Neutrophil (primary cell): Measurements from ENCODE around the gene MBOAT2.

Experiments used
- H3K27ac ChIP-seq: fragments of 200-600 bp; sonication (generic); 2 replicates; pipeline ENCODE4 v1.5.1; 2016; ENCODE audit warnings: mild to moderate bottlenecking, moderate library complexity
- H3K27me3 ChIP-seq: fragments of 200-600 bp; sonication (generic); 2 replicates; pipeline ENCODE4 v1.6.0; 2016; ENCODE audit warnings: mild to moderate bottlenecking
- H3K36me3 ChIP-seq: fragments of 200-600 bp; sonication (generic); 2 replicates; pipeline ENCODE4 v1.5.1; 2017
- H3K4me1 ChIP-seq, 2 experiments: fragments of 200-600 bp in 1 of 2; sonication (generic) in 1 of 2; 1 replicate in 1 of 2; 2 replicates in 1 of 2; pipeline versions ENCODE4 v1.5.1 to v1.6.1; 2013 to 2016; ENCODE audit warnings: low read depth in 1 of 2, low read length in 1 of 2, mild to moderate bottlenecking in 1 of 2, moderate library complexity in 1 of 2; ENCODE audit not compliant: control insufficient read depth in 1 of 2, insufficient read depth in 1 of 2
- H3K4me3 ChIP-seq, 2 experiments: fragments of 200-600 bp in 1 of 2; sonication (generic) in 1 of 2; 1 replicate in 1 of 2; 2 replicates in 1 of 2; pipeline ENCODE4 v1.5.1; 2013 to 2016; ENCODE audit warnings: low read depth in 1 of 2, low read length in 1 of 2, mild to moderate bottlenecking in 1 of 2, moderate library complexity in 1 of 2
- H3K9me3 ChIP-seq: fragments of 200-600 bp; sonication (generic); 2 replicates; pipeline ENCODE4 v1.5.1; 2016
- TF ChIP-seq, protein P1 (sequence below): fragments of 200-600 bp; sonication (generic); IDR thresholded peaks from 2 replicates; pipeline ENCODE4 v1.5.1; 2016; ENCODE audit warnings: antibody characterized with exemption

Gene MBOAT2

DNA sequence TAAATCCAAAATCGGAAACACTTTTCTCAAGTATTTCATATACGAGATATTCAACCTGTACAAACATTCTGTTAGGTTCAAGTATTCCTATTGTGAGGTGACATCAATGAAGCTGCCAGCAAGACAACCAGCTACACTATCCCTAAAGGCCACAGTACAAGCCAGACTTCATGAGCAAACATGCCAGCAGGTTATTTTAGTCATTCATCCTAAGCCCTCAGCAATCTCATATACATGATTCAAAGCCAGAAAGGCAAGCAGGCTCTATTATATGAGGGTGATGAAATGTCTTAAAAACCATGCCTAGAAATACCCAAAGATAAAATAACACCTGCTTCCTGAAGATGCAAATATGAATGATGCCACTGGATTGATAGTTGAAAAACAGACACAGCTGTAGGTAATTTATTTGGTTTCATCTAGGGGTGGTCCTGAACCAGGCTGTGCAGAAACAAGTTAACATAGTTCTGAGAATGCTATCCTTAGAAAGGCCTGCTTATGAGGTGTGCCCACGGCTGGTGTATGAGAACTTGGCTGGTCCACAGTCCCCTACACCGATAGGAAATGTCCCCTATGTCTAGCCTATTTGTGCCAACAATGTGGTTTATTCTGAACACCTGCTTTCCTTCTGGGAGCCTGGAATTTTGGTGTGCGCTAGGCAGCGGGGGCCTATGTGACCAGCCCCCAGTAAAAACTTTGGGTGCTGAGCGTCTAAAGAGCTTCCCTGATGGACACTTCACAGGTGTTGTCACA, 117.9 kb downstream of the MBOAT2 start:
- Histone ChIP-seq H3K9me3 (no peaks in the 10 kb centered on the region), H3K36me3 (peaks cover 53% of the 10 kb centered on the region), H3K4me3 (no peak overlapping the region), H3K27me3 (no peaks in the 10 kb centered on the region), H3K4me1 (no peaks in the 10 kb centered on the region), H3K27ac (peak overlapping the region; percentile 14)
- TF ChIP-seq, protein P1, sequence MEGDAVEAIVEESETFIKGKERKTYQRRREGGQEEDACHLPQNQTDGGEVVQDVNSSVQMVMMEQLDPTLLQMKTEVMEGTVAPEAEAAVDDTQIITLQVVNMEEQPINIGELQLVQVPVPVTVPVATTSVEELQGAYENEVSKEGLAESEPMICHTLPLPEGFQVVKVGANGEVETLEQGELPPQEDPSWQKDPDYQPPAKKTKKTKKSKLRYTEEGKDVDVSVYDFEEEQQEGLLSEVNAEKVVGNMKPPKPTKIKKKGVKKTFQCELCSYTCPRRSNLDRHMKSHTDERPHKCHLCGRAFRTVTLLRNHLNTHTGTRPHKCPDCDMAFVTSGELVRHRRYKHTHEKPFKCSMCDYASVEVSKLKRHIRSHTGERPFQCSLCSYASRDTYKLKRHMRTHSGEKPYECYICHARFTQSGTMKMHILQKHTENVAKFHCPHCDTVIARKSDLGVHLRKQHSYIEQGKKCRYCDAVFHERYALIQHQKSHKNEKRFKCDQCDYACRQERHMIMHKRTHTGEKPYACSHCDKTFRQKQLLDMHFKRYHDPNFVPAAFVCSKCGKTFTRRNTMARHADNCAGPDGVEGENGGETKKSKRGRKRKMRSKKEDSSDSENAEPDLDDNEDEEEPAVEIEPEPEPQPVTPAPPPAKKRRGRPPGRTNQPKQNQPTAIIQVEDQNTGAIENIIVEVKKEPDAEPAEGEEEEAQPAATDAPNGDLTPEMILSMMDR = no peak

DNA sequence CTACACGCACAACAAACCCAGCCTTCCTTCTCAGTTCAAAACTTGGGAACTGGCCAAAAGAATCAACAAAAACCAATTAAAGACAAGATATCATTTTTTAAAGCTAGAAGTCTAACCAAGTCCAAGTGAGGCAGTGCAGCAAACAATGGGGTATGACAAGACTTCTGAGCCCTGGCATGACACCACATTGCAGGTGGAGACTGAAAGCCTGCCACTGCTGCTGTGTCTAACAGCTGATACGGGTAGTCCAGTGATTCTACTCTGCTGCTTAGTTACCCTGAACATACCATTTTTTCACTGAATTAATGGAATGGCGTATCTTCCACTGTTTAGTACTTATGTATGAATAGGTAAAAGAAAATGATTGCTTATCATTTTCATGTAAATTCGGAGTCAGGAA, 118.7 kb downstream of the MBOAT2 start:
- H3K4me1 ChIP-seq = no peaks in the 10 kb centered on the region
- H3K27me3 ChIP-seq = no peaks in the 10 kb centered on the region
- H3K4me3 ChIP-seq = no peak overlapping the region
- TF ChIP-seq, protein P1 = no peak
- H3K27ac ChIP-seq = no peak overlapping the region
- H3K9me3 ChIP-seq = no peaks in the 10 kb centered on the region
- H3K36me3 ChIP-seq = peaks cover 58% of the 10 kb centered on the region

- H3K27me3 ChIP-seq = no peaks in the 10 kb centered on the region
- no peaks in the 10 kb centered on the region for H3K9me3 ChIP-seq
- H3K4me1 ChIP-seq = no peaks in the 10 kb centered on the region
- H3K36me3 ChIP-seq = peaks cover 74% of the 10 kb centered on the region
- H3K4me3 ChIP-seq = no peak overlapping the region
- TF ChIP-seq, protein P1 = peak; percentile 13
- no peak overlapping the region for H3K27ac ChIP-seq
Observed at GRCh38 chr2:8882094-8882493, 121.4 kb downstream of the MBOAT2 start.

- H3K4me3 ChIP-seq = no peak overlapping the region
- H3K36me3 ChIP-seq = peaks cover 71% of the 10 kb centered on the region
- TF ChIP-seq, protein P1 = no peak
- no peaks in the 10 kb centered on the region for H3K27me3 ChIP-seq
- H3K27ac ChIP-seq = no peak overlapping the region
- H3K4me1 ChIP-seq = no peaks in the 10 kb centered on the region
- no peaks in the 10 kb centered on the region for H3K9me3 ChIP-seq
Observed at GRCh38 chr2:8877894-8878293, 125.6 kb downstream of the MBOAT2 start.

GRCh38 chr2:8877332-8877731, 126.2 kb downstream of the MBOAT2 start:
- H3K27me3 ChIP-seq = no peaks in the 10 kb centered on the region
- H3K36me3 ChIP-seq = peaks cover 74% of the 10 kb centered on the region

More at GRCh38 chr2:8877332-8877731, 126.2 kb downstream of the MBOAT2 start:
- TF ChIP-seq, protein P1 = no peak
- Histone ChIP-seq H3K4me3 (no peak overlapping the region), H3K27ac (no peak overlapping the region), H3K4me1 (no peaks in the 10 kb centered on the region), H3K9me3 (no peaks in the 10 kb centered on the region)
